ENCODE results near the gene TBKBP1.
A peak's percentile ranks its signal among the peaks of the same experiment; 100 is the strongest.

Gene TBKBP1

DNA sequence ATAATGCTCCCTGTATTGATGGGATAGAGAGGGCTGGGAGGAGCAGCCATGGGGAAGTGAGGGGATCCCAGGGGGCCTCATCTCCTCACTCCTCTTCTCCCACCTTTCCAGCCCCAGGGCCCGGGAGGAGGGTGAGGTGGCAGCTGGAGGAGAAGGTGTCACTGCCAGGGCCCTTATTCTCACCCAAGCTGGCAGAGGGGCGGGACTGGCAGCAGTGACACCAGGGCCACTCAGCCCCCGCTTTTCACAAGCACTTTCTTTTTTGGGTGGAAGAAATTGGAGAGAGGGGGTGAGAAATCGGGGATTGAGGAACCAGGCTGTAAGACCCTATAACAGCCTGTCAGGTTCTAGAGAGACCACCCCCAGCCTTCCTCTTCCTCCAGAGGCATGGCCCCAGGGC lies 36.7 kb downstream of the TBKBP1 start:
- H3K4me1 ChIP-seq (ENCODE audit: insufficient read depth, low read length, severe bottlenecking) = peaks cover 11% of the 10 kb centered on the region

DNA sequence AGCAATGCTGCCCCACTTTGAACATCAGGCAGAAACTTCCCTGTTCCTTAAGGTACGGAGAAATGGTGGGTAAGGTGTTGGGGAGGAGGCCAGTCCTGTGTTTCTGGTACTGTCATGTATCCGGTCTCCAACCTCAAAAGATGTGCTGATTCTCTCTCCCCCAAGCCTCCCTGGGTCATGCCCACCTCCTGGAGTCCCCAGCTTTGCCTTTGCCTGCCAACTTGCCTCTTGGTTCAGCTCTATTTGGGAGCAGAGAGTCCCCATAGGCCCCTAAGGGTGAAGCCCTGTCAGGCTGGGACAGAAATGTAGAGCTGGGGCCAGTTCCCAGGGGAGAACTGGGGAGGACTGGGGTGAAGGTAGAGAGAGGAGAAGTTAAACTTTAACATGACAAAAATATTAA lies 37.4 kb downstream of the TBKBP1 start:
- Histone ChIP-seq H3F3A (ENCODE audit: insufficient read depth, low read length) (no peaks in the 10 kb centered on the region), H4K20me1 (ENCODE audit: insufficient read depth, low read length) (no peaks in the 10 kb centered on the region), H3K27ac (ENCODE audit: low read depth, low read length, poor library complexity, severe bottlenecking) (no peak overlapping the region), H3K9me3 (ENCODE audit: low read length) (no peaks in the 10 kb centered on the region), H3K4me2 (ENCODE audit: low read length) (no peak overlapping the region), H3K27me3 (ENCODE audit: insufficient read depth, low read length) (no peaks in the 10 kb centered on the region; the same call in 1 of the 2 replicates), H3K36me3 (ENCODE audit: insufficient read depth, low read length) (no peaks in the 10 kb centered on the region), H3K9me2 (ENCODE audit: low read depth, low read length) (no peaks in the 10 kb centered on the region), H2AFZ (ENCODE audit: low read length) (no peak overlapping the region), H3K79me2 (ENCODE audit: insufficient read depth, low read length) (no peaks in the 10 kb centered on the region), H3K4me1 (ENCODE audit: insufficient read depth, low read length, severe bottlenecking) (peaks cover 11% of the 10 kb centered on the region), H3K9ac (ENCODE audit: low read length) (no peak overlapping the region), H3K4me3 (ENCODE audit: low read depth, low read length, poor library complexity, severe bottlenecking) (no peak overlapping the region)
- TF ChIP-seq, protein P1, sequence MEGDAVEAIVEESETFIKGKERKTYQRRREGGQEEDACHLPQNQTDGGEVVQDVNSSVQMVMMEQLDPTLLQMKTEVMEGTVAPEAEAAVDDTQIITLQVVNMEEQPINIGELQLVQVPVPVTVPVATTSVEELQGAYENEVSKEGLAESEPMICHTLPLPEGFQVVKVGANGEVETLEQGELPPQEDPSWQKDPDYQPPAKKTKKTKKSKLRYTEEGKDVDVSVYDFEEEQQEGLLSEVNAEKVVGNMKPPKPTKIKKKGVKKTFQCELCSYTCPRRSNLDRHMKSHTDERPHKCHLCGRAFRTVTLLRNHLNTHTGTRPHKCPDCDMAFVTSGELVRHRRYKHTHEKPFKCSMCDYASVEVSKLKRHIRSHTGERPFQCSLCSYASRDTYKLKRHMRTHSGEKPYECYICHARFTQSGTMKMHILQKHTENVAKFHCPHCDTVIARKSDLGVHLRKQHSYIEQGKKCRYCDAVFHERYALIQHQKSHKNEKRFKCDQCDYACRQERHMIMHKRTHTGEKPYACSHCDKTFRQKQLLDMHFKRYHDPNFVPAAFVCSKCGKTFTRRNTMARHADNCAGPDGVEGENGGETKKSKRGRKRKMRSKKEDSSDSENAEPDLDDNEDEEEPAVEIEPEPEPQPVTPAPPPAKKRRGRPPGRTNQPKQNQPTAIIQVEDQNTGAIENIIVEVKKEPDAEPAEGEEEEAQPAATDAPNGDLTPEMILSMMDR (IDR thresholded peaks at IDR 0.05; ENCODE audit: low read length) = no peak
- TF ChIP-seq EZH2 (IDR thresholded peaks at IDR 0.05; ENCODE audit: borderline replicate concordance, low read length) = no peak

More for the DNA sequence above, 36.7 kb downstream of the TBKBP1 start:
- no peaks in the 10 kb centered on the region for H3K9me2 ChIP-seq (ENCODE audit: low read depth, low read length)
- no peak overlapping the region for H2AFZ ChIP-seq (ENCODE audit: low read length)
- TF ChIP-seq, protein P1 (IDR thresholded peaks at IDR 0.05; ENCODE audit: low read length) = no peak
- no peak for TF ChIP-seq EZH2 (IDR thresholded peaks at IDR 0.05; ENCODE audit: borderline replicate concordance, low read length)
- H3K36me3 ChIP-seq (ENCODE audit: insufficient read depth, low read length) = no peaks in the 10 kb centered on the region
- H3K9me3 ChIP-seq (ENCODE audit: low read length) = no peaks in the 10 kb centered on the region
- H3K79me2 ChIP-seq (ENCODE audit: insufficient read depth, low read length) = no peaks in the 10 kb centered on the region
- H3K4me3 ChIP-seq (ENCODE audit: low read depth, low read length, poor library complexity, severe bottlenecking) = no peak overlapping the region
- no peaks in the 10 kb centered on the region for H4K20me1 ChIP-seq (ENCODE audit: insufficient read depth, low read length)
- peaks cover 3% of the 10 kb centered on the region; the same call in 1 of the 2 replicates for H3K27me3 ChIP-seq (ENCODE audit: insufficient read depth, low read length)
- no peak overlapping the region for H3K9ac ChIP-seq (ENCODE audit: low read length)
- H3K27ac ChIP-seq (ENCODE audit: low read depth, low read length, poor library complexity, severe bottlenecking) = no peak overlapping the region
- H3F3A ChIP-seq (ENCODE audit: insufficient read depth, low read length) = no peaks in the 10 kb centered on the region
- H3K4me2 ChIP-seq (ENCODE audit: low read length) = no peak overlapping the region

DNA sequence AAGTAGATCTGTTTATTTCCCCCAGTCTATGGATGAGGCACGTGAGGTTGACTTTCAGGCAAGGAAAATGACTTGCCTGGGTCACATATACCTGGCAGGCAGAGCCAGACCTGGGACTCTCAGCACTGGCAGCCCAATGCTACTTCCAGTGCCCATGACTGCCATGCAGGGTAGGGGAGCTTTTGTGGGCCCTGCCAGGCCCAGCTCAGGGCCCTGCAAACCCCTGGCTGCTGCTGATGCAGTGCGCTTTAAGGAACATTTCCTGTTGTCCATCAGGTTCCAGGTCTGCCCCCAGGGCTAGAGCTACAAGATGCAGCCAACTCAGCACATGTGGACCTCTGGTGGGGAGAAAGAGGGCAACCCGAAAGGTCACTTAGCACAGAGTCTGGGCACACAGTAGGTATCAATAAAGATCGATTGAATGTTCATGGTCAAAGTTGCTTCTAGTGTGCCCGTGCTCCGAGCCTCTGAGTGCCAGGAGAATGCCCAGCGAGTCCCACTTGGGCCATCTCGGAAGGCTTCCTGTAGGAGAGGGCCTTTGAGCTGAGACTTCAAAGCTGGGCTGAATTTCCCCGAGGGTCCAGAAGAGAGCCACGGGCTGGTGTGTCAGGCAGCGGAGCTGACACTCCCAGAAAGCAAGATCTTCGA lies 38.6 kb downstream of the TBKBP1 start:
- no peaks in the 10 kb centered on the region for H3K36me3 ChIP-seq (ENCODE audit: insufficient read depth, low read length)
- no peak overlapping the region for H3K9ac ChIP-seq (ENCODE audit: low read length)
- H3K4me1 ChIP-seq (ENCODE audit: insufficient read depth, low read length, severe bottlenecking) = peaks cover 11% of the 10 kb centered on the region
- H2AFZ ChIP-seq (ENCODE audit: low read length) = no peak overlapping the region
- H3K9me2 ChIP-seq (ENCODE audit: low read depth, low read length) = no peaks in the 10 kb centered on the region
- H3K9me3 ChIP-seq (ENCODE audit: low read length) = no peaks in the 10 kb centered on the region
- TF ChIP-seq EZH2 (IDR thresholded peaks at IDR 0.05; ENCODE audit: borderline replicate concordance, low read length) = no peak
- TF ChIP-seq, protein P1 (IDR thresholded peaks at IDR 0.05; ENCODE audit: low read length) = no peak
- no peaks in the 10 kb centered on the region for H3K79me2 ChIP-seq (ENCODE audit: insufficient read depth, low read length)
- no peak overlapping the region for H3K27ac ChIP-seq (ENCODE audit: low read depth, low read length, poor library complexity, severe bottlenecking)
- H3F3A ChIP-seq (ENCODE audit: insufficient read depth, low read length) = no peaks in the 10 kb centered on the region
- peak overlapping the region; percentile 55; the same call in 1 of the 2 replicates for H3K4me2 ChIP-seq (ENCODE audit: low read length)
- no peak overlapping the region for H3K4me3 ChIP-seq (ENCODE audit: low read depth, low read length, poor library complexity, severe bottlenecking)
- no peaks in the 10 kb centered on the region for H4K20me1 ChIP-seq (ENCODE audit: insufficient read depth, low read length)
- H3K27me3 ChIP-seq (ENCODE audit: insufficient read depth, low read length) = no peaks in the 10 kb centered on the region; the same call in 1 of the 2 replicates

All from OCI-LY1 (cell line).